H1 (cell line): ENCODE data around the gene NBPF4. TPM values are rescaled to one million over a fixed set of nuclear protein-coding genes. Genes with fewer than 3 reads are reported as not detected.

Source experiments
- CBX5 ChIP-seq: fragments of 300-800, 300-1000 bp; sonication (generic); IDR thresholded peaks from 2 replicates; pipeline ENCODE4 v1.7.1; 2016; ENCODE audit warnings: antibody characterized with exemption, low read length, low read depth
- CTBP2 ChIP-seq: IDR thresholded peaks from 2 replicates; pipeline ENCODE4 v1.7.0; 2011; ENCODE audit warnings: borderline replicate concordance, mild to moderate bottlenecking, moderate library complexity, mixed read lengths, low read length; ENCODE audit not compliant: insufficient read depth, insufficient read length
- FOSL1 ChIP-seq: IDR thresholded peaks from 2 replicates; pipeline ENCODE4 v1.6.1; 2011; ENCODE audit warnings: mild to moderate bottlenecking, low read depth, low read length, moderate library complexity; ENCODE audit not compliant: insufficient read depth
- POU5F1 ChIP-seq: IDR thresholded peaks from 2 replicates; pipeline ENCODE4 v1.6.1; 2011; ENCODE audit warnings: low read depth, mild to moderate bottlenecking, low read length, moderate library complexity
- RAD21 ChIP-seq, 2 experiments: IDR thresholded peaks in 1 of 2; conservative IDR thresholded peaks in 1 of 2; 2 replicates each; pipeline ENCODE4 v1.6.1; 2011; ENCODE audit warnings: low read depth in 2 of 2, low read length in 2 of 2, improper control_type of control experiment in 1 of 2, inconsistent platforms in 1 of 2, mild to moderate bottlenecking in 1 of 2, moderate library complexity in 1 of 2
- polyA plus RNA-seq, 7 experiments: library from polyadenylated mRNA; depleted of rRNA in 3 of 7; stranded (reverse) in 5 of 7; unstranded in 2 of 7; fragments of >200 nt in 5 of 7; fragments of 200-250 nt in 2 of 7; gene quantifications; 1 replicate in 5 of 7; 2 replicates in 1 of 7; 4 replicates in 1 of 7; pipeline versions ENCODE4 v1.2.1 to v1.2.3, GENCODE V29; 2011 to 2013; ENCODE audit warnings: missing spikeins in 2 of 7, mixed read lengths in 2 of 7
- total RNA-seq: library from RNA; stranded (reverse); fragmentation: NEBNext Ultra II Directional; extraction: Animal tissue kit (Norgen Biotek cat#: 25700); gene quantifications from 2 replicates; pipeline ENCODE4 v1.2.1, GENCODE V29; 2021

Gene NBPF4
- total and polyA plus RNA-seq, 2 of the 8 experiments (the other 6 are each of a cell fraction or from before 2014, with no cell fraction given): not detected

- TF ChIP-seq POU5F1 (no peak), CTBP2 (no peak), CBX5 (no peak), FOSL1 (no peak), RAD21 (IDR thresholded peaks at IDR 0.05 in 1 of 2, conservative IDR thresholded peaks at IDR 0.05 in 1 of 2; ENCODE audit: low read depth in 2 of 2, low read length in 2 of 2) (no peak)
Observed at GRCh38 chr1:108190001-108190634, 53.8 kb downstream of the NBPF4 start (continued).
